ENCODE results near the gene FBXL17.

The FBXL17 gene

GRCh38 chr5:107885601-107886000 lies 496.3 kb downstream of the FBXL17 start:
- peaks cover 39% of the 10 kb centered on the region for H3K4me1 Mint-ChIP-seq (ENCODE audit: low read depth)
- H3K36me3 Mint-ChIP-seq (ENCODE audit: low read depth) = peaks cover 7% of the 10 kb centered on the region
- no peaks in the 10 kb centered on the region for H3K9me3 Mint-ChIP-seq
- H3K4me3 Mint-ChIP-seq = peak overlapping the region; percentile 55
- DNase-seq (ENCODE audit: low spot score) = no peak
- H3K27ac Mint-ChIP-seq = peak overlapping the region; percentile 67
- no peaks in the 10 kb centered on the region for H3K27me3 Mint-ChIP-seq (ENCODE audit: low read depth)

GRCh38 chr5:107884871-107885270 lies 497.0 kb downstream of the FBXL17 start:
- Mint-ChIP-seq H3K27me3 (ENCODE audit: low read depth) (no peaks in the 10 kb centered on the region), H3K9me3 (no peaks in the 10 kb centered on the region), H3K4me1 (ENCODE audit: low read depth) (peaks cover 39% of the 10 kb centered on the region), H3K36me3 (ENCODE audit: low read depth) (peaks cover 5% of the 10 kb centered on the region), H3K27ac (no peak overlapping the region), H3K4me3 (no peak overlapping the region)
- DNase-seq (ENCODE audit: low spot score) = no peak

GRCh38 chr5:107878661-107879060 lies 503.2 kb downstream of the FBXL17 start:
- peaks cover 4% of the 10 kb centered on the region for H3K36me3 Mint-ChIP-seq (ENCODE audit: low read depth)
- H3K27ac Mint-ChIP-seq = no peak overlapping the region
- peaks cover 7% of the 10 kb centered on the region for H3K4me1 Mint-ChIP-seq (ENCODE audit: low read depth)
- H3K4me3 Mint-ChIP-seq = no peak overlapping the region
- DNase-seq (ENCODE audit: low spot score) = no peak
- H3K9me3 Mint-ChIP-seq = no peaks in the 10 kb centered on the region
- no peaks in the 10 kb centered on the region for H3K27me3 Mint-ChIP-seq (ENCODE audit: low read depth)

- no peak for DNase-seq (ENCODE audit: low spot score)
- H3K9me3 Mint-ChIP-seq = no peaks in the 10 kb centered on the region
- peaks cover 7% of the 10 kb centered on the region for H3K4me1 Mint-ChIP-seq (ENCODE audit: low read depth)
- H3K4me3 Mint-ChIP-seq = no peak overlapping the region
- H3K36me3 Mint-ChIP-seq (ENCODE audit: low read depth) = peaks cover 3% of the 10 kb centered on the region
- H3K27me3 Mint-ChIP-seq (ENCODE audit: low read depth) = no peaks in the 10 kb centered on the region
- H3K27ac Mint-ChIP-seq = no peak overlapping the region
Observed at GRCh38 chr5:107876906-107877305, 505.0 kb downstream of the FBXL17 start.

GRCh38 chr5:107876261-107876660 lies 505.6 kb downstream of the FBXL17 start:
- Mint-ChIP-seq H3K27ac (no peak overlapping the region), H3K27me3 (ENCODE audit: low read depth) (no peaks in the 10 kb centered on the region), H3K36me3 (ENCODE audit: low read depth) (peaks cover 3% of the 10 kb centered on the region), H3K4me3 (no peak overlapping the region), H3K9me3 (no peaks in the 10 kb centered on the region), H3K4me1 (ENCODE audit: low read depth) (peaks cover 11% of the 10 kb centered on the region)
- DNase-seq (ENCODE audit: low spot score) = no peak

- Mint-ChIP-seq H3K4me3 (no peak overlapping the region), H3K4me1 (ENCODE audit: low read depth) (peaks cover 11% of the 10 kb centered on the region), H3K27me3 (ENCODE audit: low read depth) (no peaks in the 10 kb centered on the region), H3K9me3 (no peaks in the 10 kb centered on the region), H3K36me3 (ENCODE audit: low read depth) (peaks cover 3% of the 10 kb centered on the region), H3K27ac (no peak overlapping the region)
- DNase-seq (ENCODE audit: low spot score) = no peak
Observed at GRCh38 chr5:107875833-107876232, 506.1 kb downstream of the FBXL17 start.

GRCh38 chr5:107874795-107875194 lies 507.1 kb downstream of the FBXL17 start:
- H3K36me3 Mint-ChIP-seq (ENCODE audit: low read depth) = peaks cover 3% of the 10 kb centered on the region
- no peak for DNase-seq (ENCODE audit: low spot score)
- no peaks in the 10 kb centered on the region for H3K27me3 Mint-ChIP-seq (ENCODE audit: low read depth)
- H3K4me3 Mint-ChIP-seq = no peak overlapping the region
- peaks cover 12% of the 10 kb centered on the region for H3K4me1 Mint-ChIP-seq (ENCODE audit: low read depth)
- no peak overlapping the region for H3K27ac Mint-ChIP-seq
- H3K9me3 Mint-ChIP-seq = no peaks in the 10 kb centered on the region

GRCh38 chr5:107873877-107874276 lies 508.0 kb downstream of the FBXL17 start:
- no peaks in the 10 kb centered on the region for H3K9me3 Mint-ChIP-seq
- no peak for DNase-seq (ENCODE audit: low spot score)
- no peaks in the 10 kb centered on the region for H3K36me3 Mint-ChIP-seq (ENCODE audit: low read depth)
- no peak overlapping the region for H3K27ac Mint-ChIP-seq
- H3K4me3 Mint-ChIP-seq = no peak overlapping the region
- H3K4me1 Mint-ChIP-seq (ENCODE audit: low read depth) = peaks cover 14% of the 10 kb centered on the region
- H3K27me3 Mint-ChIP-seq (ENCODE audit: low read depth) = no peaks in the 10 kb centered on the region

- DNase-seq (ENCODE audit: low spot score) = no peak
- Mint-ChIP-seq H3K4me3 (no peak overlapping the region), H3K4me1 (ENCODE audit: low read depth) (peaks cover 11% of the 10 kb centered on the region), H3K36me3 (ENCODE audit: low read depth) (no peaks in the 10 kb centered on the region), H3K27me3 (ENCODE audit: low read depth) (no peaks in the 10 kb centered on the region), H3K9me3 (no peaks in the 10 kb centered on the region), H3K27ac (no peak overlapping the region)
Observed at GRCh38 chr5:107871023-107871422, 510.9 kb downstream of the FBXL17 start.

GRCh38 chr5:107869438-107870115 lies 512.3 kb downstream of the FBXL17 start:
- Mint-ChIP-seq H3K27me3 (ENCODE audit: low read depth) (no peaks in the 10 kb centered on the region), H3K4me1 (ENCODE audit: low read depth) (peaks cover 11% of the 10 kb centered on the region), H3K9me3 (no peaks in the 10 kb centered on the region), H3K4me3 (no peak overlapping the region), H3K27ac (no peak overlapping the region), H3K36me3 (ENCODE audit: low read depth) (peaks cover 5% of the 10 kb centered on the region)
- DNase-seq (ENCODE audit: low spot score) = no peak

GRCh38 chr5:107868650-107869409 lies 513.1 kb downstream of the FBXL17 start:
- H3K36me3 Mint-ChIP-seq (ENCODE audit: low read depth) = peaks cover 7% of the 10 kb centered on the region
- DNase-seq (ENCODE audit: low spot score) = no peak
- no peak overlapping the region for H3K4me3 Mint-ChIP-seq
- peaks cover 7% of the 10 kb centered on the region for H3K4me1 Mint-ChIP-seq (ENCODE audit: low read depth)
- no peak overlapping the region for H3K27ac Mint-ChIP-seq
- no peaks in the 10 kb centered on the region for H3K9me3 Mint-ChIP-seq
- no peaks in the 10 kb centered on the region for H3K27me3 Mint-ChIP-seq (ENCODE audit: low read depth)

GRCh38 chr5:107867266-107867665 lies 514.6 kb downstream of the FBXL17 start:
- Mint-ChIP-seq H3K36me3 (ENCODE audit: low read depth) (peaks cover 7% of the 10 kb centered on the region), H3K27ac (no peak overlapping the region), H3K9me3 (no peaks in the 10 kb centered on the region)

GRCh38 chr5:107864793-107865192 lies 517.1 kb downstream of the FBXL17 start:
- peaks cover 11% of the 10 kb centered on the region for H3K4me1 Mint-ChIP-seq (ENCODE audit: low read depth)
- H3K36me3 Mint-ChIP-seq (ENCODE audit: low read depth) = peaks cover 7% of the 10 kb centered on the region
- DNase-seq (ENCODE audit: low spot score) = no peak
- H3K27ac Mint-ChIP-seq = no peak overlapping the region
- no peak overlapping the region for H3K4me3 Mint-ChIP-seq
- H3K9me3 Mint-ChIP-seq = no peaks in the 10 kb centered on the region
- H3K27me3 Mint-ChIP-seq (ENCODE audit: low read depth) = no peaks in the 10 kb centered on the region

More at GRCh38 chr5:107867266-107867665, 514.6 kb downstream of the FBXL17 start:
- Mint-ChIP-seq H3K4me3 (no peak overlapping the region), H3K4me1 (ENCODE audit: low read depth) (peaks cover 7% of the 10 kb centered on the region), H3K27me3 (ENCODE audit: low read depth) (no peaks in the 10 kb centered on the region)
- DNase-seq (ENCODE audit: low spot score) = no peak

GRCh38 chr5:107863125-107863524 lies 518.8 kb downstream of the FBXL17 start:
- peaks cover 13% of the 10 kb centered on the region for H3K4me1 Mint-ChIP-seq (ENCODE audit: low read depth)
- H3K27me3 Mint-ChIP-seq (ENCODE audit: low read depth) = no peaks in the 10 kb centered on the region
- H3K9me3 Mint-ChIP-seq = peaks cover 3% of the 10 kb centered on the region
- DNase-seq (ENCODE audit: low spot score) = no peak
- H3K27ac Mint-ChIP-seq = no peak overlapping the region
- no peak overlapping the region for H3K4me3 Mint-ChIP-seq
- peaks cover 12% of the 10 kb centered on the region for H3K36me3 Mint-ChIP-seq (ENCODE audit: low read depth)
